ENCODE data around the gene PSMG1. TPM values are rescaled to one million over a fixed set of nuclear protein-coding genes. Genes with fewer than 3 reads are reported as not detected.

Gene PSMG1
- total RNA-seq, 1 donor from 2014 or later, result 37.1 TPM

GRCh38 chr21:39220150-39220549, 36.9 kb upstream of the PSMG1 start:
- Histone ChIP-seq H3K27me3 (ENCODE audit: control insufficient read depth, insufficient read depth, low read length) (no peaks in the 10 kb centered on the region), H3K36me3 (ENCODE audit: control insufficient read depth, insufficient read depth, low read length) (no peaks in the 10 kb centered on the region), H3K4me3 (ENCODE audit: low read depth, low read length) (no peak overlapping the region)
- TF ChIP-seq, protein P1, sequence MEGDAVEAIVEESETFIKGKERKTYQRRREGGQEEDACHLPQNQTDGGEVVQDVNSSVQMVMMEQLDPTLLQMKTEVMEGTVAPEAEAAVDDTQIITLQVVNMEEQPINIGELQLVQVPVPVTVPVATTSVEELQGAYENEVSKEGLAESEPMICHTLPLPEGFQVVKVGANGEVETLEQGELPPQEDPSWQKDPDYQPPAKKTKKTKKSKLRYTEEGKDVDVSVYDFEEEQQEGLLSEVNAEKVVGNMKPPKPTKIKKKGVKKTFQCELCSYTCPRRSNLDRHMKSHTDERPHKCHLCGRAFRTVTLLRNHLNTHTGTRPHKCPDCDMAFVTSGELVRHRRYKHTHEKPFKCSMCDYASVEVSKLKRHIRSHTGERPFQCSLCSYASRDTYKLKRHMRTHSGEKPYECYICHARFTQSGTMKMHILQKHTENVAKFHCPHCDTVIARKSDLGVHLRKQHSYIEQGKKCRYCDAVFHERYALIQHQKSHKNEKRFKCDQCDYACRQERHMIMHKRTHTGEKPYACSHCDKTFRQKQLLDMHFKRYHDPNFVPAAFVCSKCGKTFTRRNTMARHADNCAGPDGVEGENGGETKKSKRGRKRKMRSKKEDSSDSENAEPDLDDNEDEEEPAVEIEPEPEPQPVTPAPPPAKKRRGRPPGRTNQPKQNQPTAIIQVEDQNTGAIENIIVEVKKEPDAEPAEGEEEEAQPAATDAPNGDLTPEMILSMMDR (IDR thresholded peaks at IDR 0.05; ENCODE audit: insufficient read depth, low read length, poor library complexity, severe bottlenecking), result no peak
- no peak for DNase-seq (ENCODE audit: low read depth)

GRCh38 chr21:39218082-39218409, 34.8 kb upstream of the PSMG1 start:
- TF ChIP-seq, protein P1 (IDR thresholded peaks at IDR 0.05; ENCODE audit: insufficient read depth, low read length, poor library complexity, severe bottlenecking), result no peak
- H3K27me3 ChIP-seq (ENCODE audit: control insufficient read depth, insufficient read depth, low read length), result no peaks in the 10 kb centered on the region
- no peak for DNase-seq (ENCODE audit: low read depth)

DNA sequence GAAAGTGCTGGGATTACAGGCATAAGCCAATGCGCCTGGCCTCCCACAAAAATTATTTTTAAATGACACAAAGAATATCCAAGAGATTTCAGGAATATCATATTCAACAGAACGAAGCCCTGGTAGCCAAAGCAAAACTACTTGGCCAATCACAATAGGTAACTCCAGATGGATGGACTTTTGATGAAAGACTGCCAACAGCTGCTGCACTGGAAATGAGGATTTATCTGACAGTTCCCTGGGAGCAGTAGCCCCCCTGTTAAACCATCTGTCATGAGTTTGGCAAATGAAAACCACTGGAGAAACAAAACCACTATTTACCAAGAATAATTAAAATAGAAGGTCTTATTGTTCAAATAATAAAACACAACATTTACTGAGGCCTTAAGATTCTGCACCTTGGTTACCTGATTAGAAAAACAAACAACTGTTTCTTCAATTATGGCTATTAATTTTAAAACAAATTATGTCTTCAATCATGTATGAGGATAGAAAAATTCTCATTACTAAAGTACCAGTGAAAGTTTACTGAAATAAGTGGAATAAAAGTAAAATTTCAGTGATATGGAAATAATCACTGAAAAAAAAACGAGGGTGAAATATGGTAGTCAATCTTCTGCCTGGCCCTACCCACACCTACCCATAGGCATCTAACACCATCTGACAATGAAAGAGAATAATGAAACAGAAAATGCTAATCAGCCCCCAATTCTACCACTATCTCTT, 34.3 kb upstream of the PSMG1 start:
- Histone ChIP-seq H3K27me3 (ENCODE audit: control insufficient read depth, insufficient read depth, low read length) (no peaks in the 10 kb centered on the region), H3K36me3 (ENCODE audit: control insufficient read depth, insufficient read depth, low read length) (no peaks in the 10 kb centered on the region), H3K4me3 (ENCODE audit: low read depth, low read length) (no peak overlapping the region)
- TF ChIP-seq, protein P1 (IDR thresholded peaks at IDR 0.05; ENCODE audit: insufficient read depth, low read length, poor library complexity, severe bottlenecking), result no peak
- no peak for DNase-seq (ENCODE audit: low read depth)

More at GRCh38 chr21:39218082-39218409, 34.8 kb upstream of the PSMG1 start:
- no peaks in the 10 kb centered on the region for H3K36me3 ChIP-seq (ENCODE audit: control insufficient read depth, insufficient read depth, low read length)
- H3K4me3 ChIP-seq (ENCODE audit: low read depth, low read length), result no peak overlapping the region

DNA sequence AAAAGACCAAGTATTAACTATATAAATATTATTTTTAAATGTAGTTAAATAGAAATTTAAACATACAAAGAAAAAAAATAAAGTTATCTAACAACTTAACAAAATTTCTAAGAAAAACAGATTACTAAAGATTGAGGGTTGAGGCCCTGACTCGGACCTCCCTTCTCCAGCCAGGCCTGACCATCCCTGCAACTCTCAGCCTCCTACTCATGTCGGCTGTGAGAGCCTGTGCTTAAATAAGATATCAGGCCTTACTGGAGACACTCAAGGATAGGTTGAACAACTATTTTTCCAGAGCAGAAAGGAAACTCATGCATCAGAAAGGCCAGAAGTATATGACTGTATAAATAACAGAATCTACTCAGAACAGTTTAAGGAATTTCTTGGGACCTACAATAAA, 33.0 kb upstream of the PSMG1 start:
- no peaks in the 10 kb centered on the region for H3K27me3 ChIP-seq (ENCODE audit: control insufficient read depth, insufficient read depth, low read length)
- H3K36me3 ChIP-seq (ENCODE audit: control insufficient read depth, insufficient read depth, low read length), result no peaks in the 10 kb centered on the region
- H3K4me3 ChIP-seq (ENCODE audit: low read depth, low read length), result no peak overlapping the region
- TF ChIP-seq, protein P1 (IDR thresholded peaks at IDR 0.05; ENCODE audit: insufficient read depth, low read length, poor library complexity, severe bottlenecking), result no peak
- no peak for DNase-seq (ENCODE audit: low read depth)

DNA sequence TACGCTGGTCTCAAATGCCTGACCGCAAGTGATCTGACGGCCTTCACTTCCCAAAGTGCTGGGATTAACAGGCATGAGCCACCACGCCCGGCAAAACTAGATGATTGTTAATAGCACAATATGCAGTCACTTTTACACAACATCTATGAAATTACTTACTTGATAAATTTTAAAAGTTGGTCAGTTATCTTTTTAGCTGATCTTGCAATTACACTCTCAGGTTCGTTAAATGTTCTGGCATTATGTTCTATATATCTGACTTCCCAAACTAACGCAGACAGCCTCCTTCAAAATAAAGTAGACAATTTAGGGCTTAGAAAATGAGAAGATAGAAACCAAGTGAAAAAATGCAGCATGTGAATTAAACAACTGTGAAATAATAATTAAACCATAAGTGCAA, 31.8 kb upstream of the PSMG1 start:
- TF ChIP-seq, protein P1 (IDR thresholded peaks at IDR 0.05; ENCODE audit: insufficient read depth, low read length, poor library complexity, severe bottlenecking), result no peak
- no peak overlapping the region for H3K4me3 ChIP-seq (ENCODE audit: low read depth, low read length)
- H3K27me3 ChIP-seq (ENCODE audit: control insufficient read depth, insufficient read depth, low read length), result no peaks in the 10 kb centered on the region
- no peaks in the 10 kb centered on the region for H3K36me3 ChIP-seq (ENCODE audit: control insufficient read depth, insufficient read depth, low read length)
- DNase-seq (ENCODE audit: low read depth), result no peak

GRCh38 chr21:39209334-39209688, 26.1 kb upstream of the PSMG1 start:
- no peak for DNase-seq (ENCODE audit: low read depth)
- TF ChIP-seq, protein P1 (IDR thresholded peaks at IDR 0.05; ENCODE audit: insufficient read depth, low read length, poor library complexity, severe bottlenecking), result no peak
- Histone ChIP-seq H3K4me3 (ENCODE audit: low read depth, low read length) (no peak overlapping the region), H3K27me3 (ENCODE audit: control insufficient read depth, insufficient read depth, low read length) (no peaks in the 10 kb centered on the region), H3K36me3 (ENCODE audit: control insufficient read depth, insufficient read depth, low read length) (peaks cover 2% of the 10 kb centered on the region)

All from kidney epithelial cell (primary cell).